ENCODE data around the gene RAD9A. TPM values are rescaled to one million over a fixed set of nuclear protein-coding genes. Genes with fewer than 3 reads are reported as not detected.
A peak's percentile ranks its signal among the peaks of the same experiment; 100 is the strongest.

Gene RAD9A
- total and polyA plus RNA-seq, 2 of the 4 experiments (the other 2 are of a cell fraction): 2.0 to 10.3 TPM

GRCh38 chr11:67345920-67346819, 45.6 kb upstream of the RAD9A start:
- Histone ChIP-seq H3K23ac (ENCODE audit: low read depth, low read length) (no peak overlapping the region), H3K9me3 (ENCODE audit: control insufficient read depth, insufficient read depth, low read length) (peaks cover 2% of the 10 kb centered on the region; the same call in 1 of the 2 replicates), H2AK9ac (replicated peaks; ENCODE audit: low read depth, low read length, poor library complexity) (no peak overlapping the region), H2BK120ac (ENCODE audit: low read depth, low read length) (no peak overlapping the region), H3K27ac (ENCODE audit: insufficient read depth, low read length) (no peak overlapping the region), H2AK5ac (ENCODE audit: low read depth, low read length) (no peak overlapping the region), H3K4me2 (ENCODE audit: low read depth, low read length) (no peak overlapping the region), H2BK15ac (ENCODE audit: low read depth, low read length) (no peak overlapping the region), H3K36me3 (ENCODE audit: control insufficient read depth, insufficient read depth, low read length) (no peaks in the 10 kb centered on the region), H4K5ac (ENCODE audit: low read depth, low read length) (no peak overlapping the region), H3K4me1 (ENCODE audit: control insufficient read depth, insufficient read depth, low read length) (peaks cover 2% of the 10 kb centered on the region), H3K9me1 (ENCODE audit: insufficient read depth, low read length) (no peaks in the 10 kb centered on the region), H4K91ac (ENCODE audit: insufficient read depth, low read depth, low read length) (no peak overlapping the region), H2AFZ (replicated peaks; ENCODE audit: low read length, poor library complexity) (no peak overlapping the region), H3K79me1 (ENCODE audit: low read depth in 1 of 2, low read length in 2 of 2) (peaks cover 0 to 3% of the 10 kb centered on the region in 2 experiments; a peak in 2 of 4 replicates), H3K56ac (ENCODE audit: extremely low read depth, insufficient read depth, low read length) (no peak overlapping the region), H3K27me3 (ENCODE audit: control insufficient read depth, insufficient read depth, low read length) (no peaks in the 10 kb centered on the region), H2BK20ac (ENCODE audit: low read depth, low read length) (no peak overlapping the region), H3K14ac (replicated peaks; ENCODE audit: low read depth, low read length) (no peak overlapping the region), H2BK5ac (ENCODE audit: low read depth, low read length, poor library complexity, severe bottlenecking) (no peak overlapping the region), H3K4me3 (ENCODE audit: insufficient read depth, low read depth, low read length) (no peak overlapping the region), H3K9ac (ENCODE audit: low read depth, low read length) (no peak overlapping the region), H4K20me1 (ENCODE audit: insufficient read depth, low read length) (peaks cover 3% of the 10 kb centered on the region; the same call in 1 of the 2 replicates), H3K4ac (ENCODE audit: low read depth, low read length) (no peak overlapping the region), H4K8ac (ENCODE audit: low read depth in 2 of 2, low read length in 2 of 2) (no peak overlapping the region), H3K18ac (ENCODE audit: low read depth, low read length) (no peak overlapping the region)
- POLR2A ChIA-PET (ENCODE audit: unreplicated experiment): no interaction called here
- no TSS peak for BruUV-seq (replicated peaks)
- dilution Hi-C loops (cut with HindIII; ENCODE audit: low sequenced_read_pairs, unreplicated experiment) (no loop called here), intact Hi-C loops (cut with micrococcal nuclease) (loop anchor here (1.0 to 2.0 kb wide), 2 partner anchors 36 to 161 kb away; no protein-coding TSS in a partner anchor), in situ Hi-C loops (cut with MboI; ENCODE audit: low sequenced_read_pairs) (no loop called here)
- ATAC-seq (ENCODE audit: low read depth) (peak; percentile 67), DNase-seq (peak; percentile 58)
- CTCF ChIA-PET: interaction anchor here (0.6 to 1.6 kb wide), 9 partner anchors 9 to 57 kb away, joined by 3 to 14 read pairs (median 4); no protein-coding TSS in a partner anchor
- WGBS, 2 experiments (ENCODE audit: extremely low coverage in 2 of 2, insufficient read length in 1 of 2): 63% methylated on average over 3 of the region's 7 CpGs; no CpG with 5 or more reads in 1 of the 2 experiments
- no peak for TF ChIP-seq NFE2L2 (IDR thresholded peaks at IDR 0.05; ENCODE audit: low read depth, low read length)
- no peak for TF ChIP-seq POLR2A (IDR thresholded peaks at IDR 0.05; ENCODE audit: low read depth, low read length)
- TF ChIP-seq CHD1 (IDR thresholded peaks at IDR 0.05; ENCODE audit: low read depth, low read length): no peak
- peak; percentile 76 for TF ChIP-seq CTCF (conservative IDR thresholded peaks at IDR 0.05; ENCODE audit: low read depth, low read length)
- TF ChIP-seq FOS (IDR thresholded peaks at IDR 0.05; ENCODE audit: low read depth, low read length): no peak
- no peak for TF ChIP-seq RCOR1 (IDR thresholded peaks at IDR 0.05; ENCODE audit: insufficient replicate concordance, low read length)
- TF ChIP-seq CEBPB (IDR thresholded peaks at IDR 0.05; ENCODE audit: low read depth, low read length): peak; percentile 21; the same call in 1 of the 2 replicates
- no peak for TF ChIP-seq ELK1 (IDR thresholded peaks at IDR 0.05; ENCODE audit: borderline replicate concordance, low read depth, low read length)
- TF ChIP-seq BHLHE40 (IDR thresholded peaks at IDR 0.05; ENCODE audit: low read depth, low read length): no peak
- no peak for TF ChIP-seq MAFK (IDR thresholded peaks at IDR 0.05; ENCODE audit: low read depth, low read length)
- TF ChIP-seq, protein P1, sequence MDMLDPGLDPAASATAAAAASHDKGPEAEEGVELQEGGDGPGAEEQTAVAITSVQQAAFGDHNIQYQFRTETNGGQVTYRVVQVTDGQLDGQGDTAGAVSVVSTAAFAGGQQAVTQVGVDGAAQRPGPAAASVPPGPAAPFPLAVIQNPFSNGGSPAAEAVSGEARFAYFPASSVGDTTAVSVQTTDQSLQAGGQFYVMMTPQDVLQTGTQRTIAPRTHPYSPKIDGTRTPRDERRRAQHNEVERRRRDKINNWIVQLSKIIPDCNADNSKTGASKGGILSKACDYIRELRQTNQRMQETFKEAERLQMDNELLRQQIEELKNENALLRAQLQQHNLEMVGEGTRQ (IDR thresholded peaks at IDR 0.05; ENCODE audit: low read depth, low read length): no peak
- TF ChIP-seq SMC3 (IDR thresholded peaks at IDR 0.05; ENCODE audit: low read depth, low read length): peak; percentile 59; the same call in 1 of the 2 replicates
- TF ChIP-seq MAZ (IDR thresholded peaks at IDR 0.05; ENCODE audit: borderline replicate concordance, low read depth, low read length): no peak
- TF ChIP-seq MXI1 (IDR thresholded peaks at IDR 0.05; ENCODE audit: borderline replicate concordance, low read depth, low read length): no peak
